GM06990 (cell line): ENCODE results near the gene SERPINF2.
A peak's percentile ranks its signal among the peaks of the same experiment; 100 is the strongest.

Experiments used
- DNase-seq: peaks from one replicate; pipeline ENCODE4 v3.0.0-alpha.2; 2011; ENCODE audit not compliant: insufficient read length; ENCODE audit errors: extremely low read depth
- H3K27me3 ChIP-seq: replicated peaks from 2 replicates; pipeline ENCODE4 v1.6.0; 2011; ENCODE audit warnings: low read length; ENCODE audit not compliant: control insufficient read depth, insufficient read depth
- H3K36me3 ChIP-seq: 2 replicates; pipeline ENCODE4 v1.5.1; 2011; ENCODE audit warnings: low read length; ENCODE audit not compliant: control insufficient read depth, insufficient read depth
- H3K4me3 ChIP-seq: replicated peaks from 2 replicates; pipeline ENCODE4 v1.5.1; 2011; ENCODE audit warnings: low read depth, mild to moderate bottlenecking, control low read depth, low read length
- CTCF ChIP-seq: IDR thresholded peaks from 2 replicates; pipeline ENCODE4 v1.5.1; 2011; ENCODE audit warnings: low read length, control low read depth, mild to moderate bottlenecking, inconsistent platforms; ENCODE audit not compliant: insufficient read depth, poor library complexity, severe bottlenecking

Gene SERPINF2

DNA sequence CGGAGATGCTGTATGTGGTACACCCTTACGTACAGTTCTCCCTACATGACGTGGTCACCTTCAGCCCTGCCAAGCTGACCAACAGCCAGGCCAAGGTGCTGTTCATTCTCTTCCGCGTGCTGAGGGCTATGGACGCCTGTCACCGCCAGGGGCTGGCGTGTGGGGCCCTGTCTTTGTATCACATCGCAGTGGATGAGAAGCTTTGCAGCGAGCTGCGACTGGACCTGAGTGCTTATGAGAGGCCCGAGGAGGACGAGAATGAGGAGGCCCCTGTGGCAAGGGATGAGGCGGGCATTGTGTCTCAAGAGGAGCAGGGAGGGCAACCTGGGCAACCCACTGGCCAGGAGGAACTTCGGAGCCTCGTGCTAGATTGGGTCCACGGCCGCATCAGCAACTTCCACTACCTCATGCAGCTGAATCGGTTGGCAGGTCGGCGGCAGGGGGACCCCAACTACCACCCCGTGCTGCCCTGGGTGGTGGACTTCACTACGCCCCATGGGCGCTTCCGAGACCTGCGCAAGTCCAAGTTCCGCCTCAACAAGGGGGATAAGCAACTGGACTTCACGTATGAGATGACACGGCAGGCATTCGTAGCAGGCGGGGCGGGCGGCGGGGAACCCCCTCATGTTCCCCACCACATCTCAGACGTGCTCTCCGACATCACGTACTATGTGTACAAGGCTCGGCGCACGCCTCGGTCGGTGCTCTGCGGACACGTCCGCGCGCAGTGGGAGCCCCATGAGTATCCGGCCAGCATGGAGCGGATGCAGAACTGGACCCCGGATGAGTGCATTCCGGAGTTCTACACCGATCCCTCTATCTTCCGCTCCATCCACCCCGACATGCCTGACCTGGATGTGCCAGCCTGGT is 16.8 kb upstream of the SERPINF2 start:
- peaks cover 10% of the 10 kb centered on the region for H3K36me3 ChIP-seq
- no peak for TF ChIP-seq CTCF
- H3K27me3 ChIP-seq: no peaks in the 10 kb centered on the region
- H3K4me3 ChIP-seq: peak overlapping the region; percentile 80
- no peak for DNase-seq

DNA sequence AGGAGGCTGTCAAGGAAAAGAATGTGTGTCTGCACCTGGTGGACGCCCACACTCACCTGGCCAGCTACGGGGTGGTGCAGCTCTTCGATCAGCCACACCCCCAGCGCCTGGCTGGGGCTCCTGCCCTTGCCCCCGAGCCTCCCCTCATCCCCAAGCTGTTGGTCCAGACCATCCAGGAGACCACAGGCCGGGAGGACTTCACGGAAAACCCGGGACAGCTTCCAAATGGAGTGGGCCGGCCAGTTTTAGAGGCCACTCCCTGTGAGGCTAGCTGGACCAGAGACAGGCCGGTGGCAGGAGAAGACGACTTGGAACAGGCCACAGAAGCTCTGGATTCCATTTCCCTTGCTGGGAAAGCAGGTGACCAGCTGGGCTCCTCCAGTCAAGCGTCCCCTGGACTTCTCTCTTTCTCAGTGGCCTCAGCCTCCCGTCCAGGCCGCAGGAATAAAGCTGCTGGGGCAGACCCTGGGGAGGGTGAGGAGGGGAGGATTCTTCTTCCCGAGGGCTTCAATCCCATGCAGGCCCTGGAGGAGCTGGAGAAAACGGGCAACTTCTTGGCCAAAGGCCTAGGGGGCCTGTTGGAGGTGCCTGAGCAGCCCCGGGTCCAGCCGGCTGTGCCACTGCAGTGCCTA is 15.9 kb upstream of the SERPINF2 start:
- Histone ChIP-seq H3K4me3 (no peak overlapping the region), H3K27me3 (no peaks in the 10 kb centered on the region), H3K36me3 (peaks cover 11% of the 10 kb centered on the region)
- DNase-seq: no peak
- no peak for TF ChIP-seq CTCF

GRCh38 chr17:1727258-1727789 is 15.3 kb upstream of the SERPINF2 start:
- Histone ChIP-seq H3K4me3 (no peak overlapping the region), H3K27me3 (no peaks in the 10 kb centered on the region), H3K36me3 (peaks cover 11% of the 10 kb centered on the region)
- no peak for TF ChIP-seq CTCF
- no peak for DNase-seq

DNA sequence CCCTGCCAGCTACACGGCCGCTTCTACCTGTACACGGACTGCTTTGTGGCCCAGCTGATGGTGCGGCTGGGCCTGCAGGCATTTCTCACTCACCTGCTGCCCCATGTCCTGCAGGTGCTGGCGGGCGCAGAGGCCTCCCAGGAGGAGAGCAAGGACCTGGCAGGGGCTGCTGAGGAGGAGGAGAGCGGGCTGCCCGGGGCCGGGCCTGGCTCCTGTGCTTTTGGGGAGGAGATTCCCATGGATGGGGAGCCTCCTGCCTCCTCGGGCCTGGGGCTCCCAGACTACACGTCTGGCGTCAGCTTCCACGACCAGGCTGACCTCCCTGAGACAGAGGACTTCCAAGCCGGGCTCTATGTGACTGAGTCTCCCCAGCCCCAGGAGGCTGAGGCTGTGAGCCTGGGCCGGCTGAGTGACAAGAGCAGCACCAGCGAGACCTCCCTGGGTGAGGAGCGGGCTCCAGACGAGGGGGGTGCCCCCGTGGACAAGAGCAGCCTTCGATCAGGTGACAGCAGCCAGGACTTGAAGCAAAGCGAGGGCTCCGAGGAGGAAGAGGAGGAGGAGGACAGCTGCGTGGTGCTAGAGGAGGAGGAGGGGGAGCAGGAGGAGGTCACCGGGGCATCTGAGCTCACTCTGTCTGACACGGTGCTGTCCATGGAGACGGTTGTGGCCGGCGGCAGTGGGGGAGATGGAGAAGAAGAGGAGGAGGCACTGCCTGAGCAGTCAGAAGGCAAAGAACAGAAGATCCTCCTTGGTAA is 14.6 kb upstream of the SERPINF2 start:
- no peak for TF ChIP-seq CTCF
- no peaks in the 10 kb centered on the region for H3K27me3 ChIP-seq
- no peak for DNase-seq
- H3K4me3 ChIP-seq: no peak overlapping the region
- H3K36me3 ChIP-seq: peaks cover 12% of the 10 kb centered on the region

- no peak for TF ChIP-seq CTCF
- Histone ChIP-seq H3K36me3 (peaks cover 15% of the 10 kb centered on the region), H3K27me3 (no peaks in the 10 kb centered on the region), H3K4me3 (no peak overlapping the region)
- no peak for DNase-seq
Measured at GRCh38 chr17:1729966-1730325, 12.7 kb upstream of the SERPINF2 start.
